RWPE1 (cell line): ENCODE data around the gene CSF3.
A peak's percentile ranks its signal among the peaks of the same experiment; 100 is the strongest.

ENCODE experiments used
- CTCF ChIA-PET: fragments of 350-600 bp; sonication (Branson Sonifier 250); formaldehyde crosslinking; extraction: SDS; loops from one replicate; lab custom pipeline; 2021; lab: Yijun Ruan, JAX
- POLR2A ChIA-PET: fragments of 400-600 bp; formaldehyde crosslinking; extraction: SDS; loops from one replicate; lab custom pipeline; 2020; ENCODE audit warnings: antibody characterized with exemption; ENCODE audit not compliant: low non-redundant PET; lab: Yijun Ruan, JAX
- DNase-seq: peaks from one replicate; pipeline ENCODE4 v3.0.0; 2012; ENCODE audit warnings: low spot score
- H3K27ac ChIP-seq: fragments of 450-650 bp; 2 replicates; pipeline ENCODE4 v1.5.1; 2017
- CTCF ChIP-seq: fragments of 450-650 bp; conservative IDR thresholded peaks from 2 replicates; pipeline ENCODE4 v1.5.1; 2017; ENCODE audit warnings: low read depth, mild to moderate bottlenecking

CSF3 gene

GRCh38 chr17:40060887-40061608, 45.8 kb downstream of the CSF3 start:
- POLR2A ChIA-PET = interaction anchor here (1.0 kb wide), 1 partner anchor 51 kb away, joined by 3 read pairs; no protein-coding TSS in a partner anchor
- peak overlapping the region; percentile 5; the same call in 1 of the 2 replicates for H3K27ac ChIP-seq
- DNase-seq = no peak
- CTCF ChIA-PET = interaction anchor here (0.6 to 1.5 kb wide), 4 partner anchors 10 to 601 kb away, joined by 3 to 8 read pairs (median 4); no protein-coding TSS in a partner anchor
- TF ChIP-seq CTCF = no peak

DNA sequence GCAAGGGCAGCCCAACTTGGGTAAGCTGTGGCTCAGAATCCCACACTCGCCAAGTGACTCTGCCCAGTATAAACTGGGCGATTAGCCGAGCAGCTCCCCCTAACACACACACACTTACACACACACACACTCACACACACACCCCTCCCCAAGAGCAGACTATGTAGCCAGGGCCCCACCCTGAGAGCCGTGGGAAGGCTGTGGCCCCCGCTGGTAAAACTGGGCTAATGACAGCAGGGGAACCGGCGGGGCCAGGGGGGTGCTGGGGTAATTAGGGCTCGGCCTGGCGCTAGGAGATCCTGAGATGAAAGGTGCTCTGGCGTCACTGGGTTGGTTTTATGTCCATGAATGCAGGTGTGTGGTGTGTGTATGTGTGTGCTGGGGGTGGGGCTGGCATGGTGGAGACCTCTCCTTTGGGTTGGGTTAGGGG, 46.4 kb downstream of the CSF3 start:
- no peak for TF ChIP-seq CTCF
- peak overlapping the region; percentile 5; the same call in 1 of the 2 replicates for H3K27ac ChIP-seq
- DNase-seq = no peak
- ChIA-PET CTCF (interaction anchor here (0.5 to 2.1 kb wide), 7 partner anchors 8 to 333 kb away, joined by 3 to 19 read pairs (median 4); no protein-coding TSS in a partner anchor), POLR2A (no interaction called here)

DNA sequence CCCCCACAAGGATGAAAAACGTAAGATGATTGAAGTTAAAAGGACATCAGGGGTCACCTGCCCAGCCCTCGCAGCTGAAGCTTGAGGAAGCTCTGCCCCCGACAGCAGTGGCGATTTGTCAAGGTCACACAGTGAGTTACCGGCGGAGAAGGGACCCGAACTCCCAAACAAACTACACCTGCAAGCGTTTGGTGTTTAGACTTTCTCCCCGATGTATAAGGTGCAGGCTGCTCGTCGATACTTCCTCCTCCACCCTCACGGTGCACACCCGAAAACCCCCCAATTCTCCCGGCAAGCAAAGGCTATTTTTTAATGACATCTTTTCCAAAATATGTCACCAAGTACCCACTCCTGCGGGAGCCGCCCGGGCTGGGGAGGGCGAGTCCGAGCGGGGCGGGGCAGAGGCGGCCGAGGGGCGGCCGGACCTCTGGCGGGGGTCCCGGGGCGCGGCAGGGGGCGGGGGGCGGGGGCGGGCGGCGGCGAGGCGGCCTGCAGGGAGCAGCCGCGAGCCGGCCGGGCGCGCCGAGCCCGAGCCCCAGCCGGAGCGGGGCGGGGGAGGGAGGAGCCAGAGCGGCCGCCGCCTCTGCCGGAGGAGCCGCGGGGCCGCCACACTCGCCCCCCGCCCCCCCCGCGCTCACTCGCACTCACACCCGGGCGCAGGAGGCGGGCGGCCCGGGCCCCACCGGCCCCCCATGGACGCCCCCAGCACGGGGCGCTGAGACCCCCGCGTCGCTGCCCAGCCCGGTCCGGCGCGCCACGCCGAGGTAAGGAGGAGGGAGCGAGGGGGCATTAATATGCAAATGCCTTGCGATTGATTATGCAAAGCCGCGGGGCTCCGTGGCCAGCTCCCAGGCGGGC, 47.3 kb downstream of the CSF3 start, which contains the start of gene THRA:
TSS of gene THRA (plus strand) at position 637 of the 858 bp plus-strand sequence. CDS start 11,524 bp downstream, outside the sequence.
- POLR2A ChIA-PET = no interaction called here
- peak; percentile 73 for TF ChIP-seq CTCF
- CTCF ChIA-PET = interaction anchor here (0.5 to 2.1 kb wide), 10 partner anchors 9 to 334 kb away, joined by 3 to 19 read pairs (median 3); partner anchors contain the start of genes MED24 and NR1D1
- peak; percentile 72 for DNase-seq
- peak within 1 kb of the TSS; percentile 95 for H3K27ac ChIP-seq

DNA sequence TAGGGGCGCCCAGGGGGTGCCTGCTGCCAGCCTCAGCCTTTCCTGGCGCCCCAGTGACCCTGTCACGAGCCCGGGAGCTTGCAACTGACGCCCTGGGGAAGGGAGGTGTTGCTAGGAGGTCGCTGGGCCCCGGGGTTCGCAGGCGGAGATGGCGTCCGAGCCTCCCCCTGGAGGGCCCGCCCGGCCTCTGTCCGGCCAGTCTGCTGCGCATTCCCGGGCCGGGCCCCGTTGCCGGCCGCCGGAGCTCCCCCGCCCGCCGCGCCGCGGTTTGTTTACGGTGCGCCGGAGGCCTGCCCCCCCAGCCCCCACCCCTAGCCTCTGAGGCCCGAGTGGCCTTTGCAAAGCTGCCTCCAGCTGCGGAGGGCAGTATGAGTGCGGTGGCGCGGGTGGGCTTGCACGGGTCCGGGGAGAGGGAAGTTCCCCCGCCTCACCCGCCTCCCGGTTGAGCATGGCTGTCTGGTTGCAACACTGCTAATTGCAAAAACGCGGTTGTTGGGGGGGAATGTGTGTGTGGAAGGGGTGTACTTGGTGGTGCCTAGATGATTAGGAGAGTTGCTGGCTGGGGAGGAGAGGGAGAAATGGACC, 48.0 kb downstream of the CSF3 start:
- H3K27ac ChIP-seq = peak overlapping the region; percentile 95
- no peak for DNase-seq
- ChIA-PET POLR2A (no interaction called here), CTCF (interaction anchor here (0.6 to 2.1 kb wide), 5 partner anchors 10 to 48 kb away, joined by 3 to 19 read pairs (median 3); partner anchors contain the start of genes MED24 and NR1D1)
- no peak for TF ChIP-seq CTCF

- CTCF ChIA-PET = interaction anchor here (1.3 to 2.1 kb wide), 3 partner anchors 11 to 47 kb away, joined by 3 to 22 read pairs (median 19); no protein-coding TSS in a partner anchor
- no peak for DNase-seq
- TF ChIP-seq CTCF = no peak
- POLR2A ChIA-PET = interaction anchor here (0.7 kb wide), 1 partner anchor 75 kb away, joined by 3 read pairs; no protein-coding TSS in a partner anchor
- peak overlapping the region; percentile 95 for H3K27ac ChIP-seq
Observed at GRCh38 chr17:40063901-40064531, 48.8 kb downstream of the CSF3 start.
